HG03378 (cell line): ENCODE results near the gene C15orf62.

Experiments
- ATAC-seq: cut with Tn5 transposase; IDR thresholded peaks from one replicate; pipeline ENCODE4 v1.9.1; 2021; ENCODE audit warnings: mild to moderate bottlenecking, moderate library complexity; ENCODE audit not compliant: unreplicated experiment

The C15orf62 gene

DNA sequence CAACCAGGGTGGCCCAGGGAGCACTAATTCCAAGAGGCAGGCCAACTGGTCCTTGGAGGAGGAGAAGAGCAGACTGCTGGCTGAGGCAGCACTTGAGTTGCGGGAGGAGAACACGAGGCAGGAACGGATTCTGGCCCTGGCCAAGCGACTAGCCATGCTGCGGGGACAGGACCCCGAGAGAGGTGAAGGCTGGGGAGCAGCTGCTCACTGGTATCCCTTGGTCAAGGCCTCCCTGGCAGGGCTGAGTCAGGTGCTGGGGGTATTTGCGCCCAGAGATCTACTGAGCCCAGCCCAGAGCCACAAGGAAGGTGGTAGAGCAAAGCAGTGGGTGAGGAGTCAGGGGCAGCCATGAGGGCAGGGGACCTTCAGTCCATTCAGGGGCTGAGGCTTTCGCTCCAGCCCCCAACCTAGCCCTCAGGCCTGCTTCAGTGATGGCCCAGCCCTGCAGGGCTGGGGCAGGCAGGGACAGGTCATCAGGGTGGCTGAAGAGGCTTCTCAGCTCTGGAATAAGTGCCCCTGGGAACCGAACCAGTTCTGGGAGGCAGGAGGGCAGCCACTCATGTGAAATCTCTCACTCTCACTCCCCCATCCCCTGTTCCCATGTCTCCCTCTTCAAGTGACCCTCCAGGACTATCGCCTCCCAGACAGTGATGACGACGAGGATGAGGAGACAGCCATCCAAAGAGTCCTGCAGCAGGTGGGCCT is 43.1 kb downstream of the C15orf62 start:
- no peak for ATAC-seq

- no peak for ATAC-seq
Observed at GRCh38 chr15:40815042-40815698, 45.4 kb downstream of the C15orf62 start.

DNA sequence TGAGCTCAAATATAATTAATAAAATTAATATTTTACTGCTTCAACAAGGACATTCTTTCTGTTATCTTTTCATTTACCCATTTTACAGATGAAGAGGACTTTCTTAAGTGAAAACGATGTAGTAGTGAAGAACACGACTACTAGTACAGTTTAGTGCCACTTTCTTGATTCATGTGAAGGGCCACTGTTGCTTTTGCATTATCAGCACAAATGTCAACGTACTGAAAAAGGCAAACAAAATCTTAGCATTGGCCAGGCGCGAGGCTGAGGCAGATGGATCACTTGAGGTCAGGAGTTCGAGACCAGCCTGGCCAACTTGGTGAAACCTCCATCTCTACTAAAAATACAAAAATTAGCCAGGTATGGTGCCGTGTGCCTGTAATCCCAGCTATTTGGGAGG is 49.3 kb downstream of the C15orf62 start:
- ATAC-seq: no peak

DNA sequence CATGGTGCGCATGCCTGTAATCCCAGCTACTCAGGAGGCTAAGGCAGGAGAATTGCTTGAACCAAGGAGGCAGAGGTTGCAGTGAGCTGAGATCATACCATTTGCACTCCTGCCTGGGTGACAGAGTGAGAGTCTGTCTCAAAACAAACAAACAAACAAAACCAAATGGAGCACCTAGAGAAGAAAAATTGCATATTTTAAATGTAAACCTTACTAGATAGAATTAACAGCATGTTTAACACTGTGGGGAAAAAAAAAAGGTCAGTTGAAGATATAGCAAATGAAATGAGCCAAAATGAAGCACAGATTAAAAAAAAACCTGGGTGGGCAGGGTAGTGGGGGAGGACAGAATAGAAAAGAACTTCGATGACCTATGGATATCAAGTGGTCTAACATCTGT is 51.4 kb downstream of the C15orf62 start:
- no peak for ATAC-seq
